Ovary (tissue), 9 donors: Measurements from ENCODE around the gene PSMC3. TPM values are rescaled to one million over a fixed set of nuclear protein-coding genes. Genes with fewer than 3 reads are reported as not detected.
A peak's percentile ranks its signal among the peaks of the same experiment; 100 is the strongest.

Experiments
- DNase-seq, 5 donors: peaks; one replicate each; pipeline ENCODE4 v3.0.0-alpha.2; 2019 to 2020
- H3K27ac ChIP-seq, 2 donors: fragments of 200-600 bp; one replicate each; pipeline versions ENCODE4 v1.5.1 to v1.8.0; 2019 to 2022
- H3K27me3 ChIP-seq: fragments of 200-600 bp; one replicate; pipeline ENCODE4 v1.8.0; 2022
- H3K36me3 ChIP-seq: fragments of 200-600 bp; sonication (generic); one replicate; pipeline ENCODE4 v1.5.1; 2019
- H3K4me1 ChIP-seq: one replicate; pipeline ENCODE4 v1.8.1; 2013; ENCODE audit warnings: mild to moderate bottlenecking, moderate library complexity; ENCODE audit not compliant: insufficient read depth
- H3K4me3 ChIP-seq: fragments of 200-600 bp; sonication (generic); one replicate; pipeline ENCODE4 v1.5.1; 2017
- H3K9me3 ChIP-seq, 2 donors: fragments of 200-600 bp in 1 of 2; sonication (generic) in 1 of 2; one replicate each; pipeline versions ENCODE4 v1.5.1 to v1.8.1; 2013 to 2019; ENCODE audit warnings: mild to moderate bottlenecking in 1 of 2, moderate library complexity in 1 of 2
- EP300 ChIP-seq: sonication (generic); formaldehyde crosslinking; IDR thresholded peaks from one replicate; pipeline ENCODE4 v1.6.1; 2017; ENCODE audit warnings: antibody characterized with exemption
- POLR2A ChIP-seq: fragments of 450-650 bp; IDR thresholded peaks from one replicate; pipeline ENCODE4 v1.6.1; 2017; ENCODE audit warnings: antibody characterized with exemption, mild to moderate bottlenecking, moderate library complexity
- WGBS, 3 donors: extraction: QIAGEN DNeasy Blood & Tissue Kit in 1 of 3; methylation state at CpG; one replicate each; pipeline versions ENCODE4 v1.1.5 to v1.1.7; 2013 to 2017; 5-methylcytosine and 5-hydroxymethylcytosine counted together
- intact Hi-C, 4 donors: fragments of 100-400 bp; cut with DNase I; formaldehyde crosslinking; loops; one replicate each; pipeline versions ENCODE4 v1.11.0 to v1.15.1; 2022 to 2023
- polyA plus RNA-seq, 2 donors: library from polyadenylated mRNA; stranded (reverse); fragments of 200-250 nt in 1 of 2; fragments of 350-450 nt in 1 of 2; fragmentation: Illumina TruSeq in 1 of 2; extraction: RNeasy Lipid Tissue Mini Kit (QIAGEN cat#74804) in 1 of 2; gene quantifications; one replicate each; pipeline ENCODE4 v1.2.3, GENCODE V29; 2013 to 2014
- total RNA-seq, 7 donors: library from RNA; depleted of rRNA in 2 of 7; stranded (reverse); fragments of >200 nt in 2 of 7; fragmentation: NEBNext Ultra II Directional in 3 of 7; extraction: Animal tissue kit (Norgen Biotek cat#: 25700) in 3 of 7; gene quantifications; one replicate each; pipeline versions ENCODE4 v1.1.0 to v1.2.4, GENCODE V29; 2016 to 2023
- TF ChIP-seq, protein P1 (sequence below), 3 donors: fragments of 450-650 bp in 2 of 3; fragments of 200-600 bp in 1 of 3; IDR thresholded peaks; one replicate each; pipeline versions ENCODE4 v1.5.1 to v1.8.0; 2016 to 2022; ENCODE audit warnings: antibody characterized with exemption in 3 of 3, mild to moderate bottlenecking in 1 of 3
- donor health status: DM: no; HTN: no; CAD: no; lungs with moderate emphysema.
- donor health status: DM: no; HTN: no; CAD: no.
- donor health status: Bipolar disorder and iron deficiency.
- donor health status: DM: yes; HTN: yes; CAD: no.
- donor health status: DM: no; HTN: no; CAD: no.
- donor health status: DM: yes; HTN: yes; CAD: no.

The PSMC3 gene
- total and polyA plus RNA-seq, 9 donors, result 60.7 to 267 (median 87.2) TPM

GRCh38 chr11:47415949-47416472 lies 10.2 kb downstream of the PSMC3 start:
- intact Hi-C loops, result loop anchor here in 1 of 4 donors (10.0 kb wide), 1 partner anchor 231 kb away; the partner anchor contains the start of gene PACSIN3
- H3K27ac ChIP-seq, result peak overlapping the region; percentile 41 to 72
- H3K4me1 ChIP-seq, result no peaks in the 10 kb centered on the region
- DNase-seq, result peak; percentile 84 to 91 (median 87)
- 5 to 10% (median 7%) methylated on average over 13 of the region's 13 CpGs for WGBS, 3 donors
- H3K27me3 ChIP-seq, result no peaks in the 10 kb centered on the region
- no peaks in the 10 kb centered on the region for H3K36me3 ChIP-seq
- H3K4me3 ChIP-seq, result no peak overlapping the region
- no peak for TF ChIP-seq EP300
- TF ChIP-seq, protein P1, sequence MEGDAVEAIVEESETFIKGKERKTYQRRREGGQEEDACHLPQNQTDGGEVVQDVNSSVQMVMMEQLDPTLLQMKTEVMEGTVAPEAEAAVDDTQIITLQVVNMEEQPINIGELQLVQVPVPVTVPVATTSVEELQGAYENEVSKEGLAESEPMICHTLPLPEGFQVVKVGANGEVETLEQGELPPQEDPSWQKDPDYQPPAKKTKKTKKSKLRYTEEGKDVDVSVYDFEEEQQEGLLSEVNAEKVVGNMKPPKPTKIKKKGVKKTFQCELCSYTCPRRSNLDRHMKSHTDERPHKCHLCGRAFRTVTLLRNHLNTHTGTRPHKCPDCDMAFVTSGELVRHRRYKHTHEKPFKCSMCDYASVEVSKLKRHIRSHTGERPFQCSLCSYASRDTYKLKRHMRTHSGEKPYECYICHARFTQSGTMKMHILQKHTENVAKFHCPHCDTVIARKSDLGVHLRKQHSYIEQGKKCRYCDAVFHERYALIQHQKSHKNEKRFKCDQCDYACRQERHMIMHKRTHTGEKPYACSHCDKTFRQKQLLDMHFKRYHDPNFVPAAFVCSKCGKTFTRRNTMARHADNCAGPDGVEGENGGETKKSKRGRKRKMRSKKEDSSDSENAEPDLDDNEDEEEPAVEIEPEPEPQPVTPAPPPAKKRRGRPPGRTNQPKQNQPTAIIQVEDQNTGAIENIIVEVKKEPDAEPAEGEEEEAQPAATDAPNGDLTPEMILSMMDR (IDR thresholded peaks at IDR 0.05), result no peak
- TF ChIP-seq POLR2A, result no peak
- no peaks in the 10 kb centered on the region for H3K9me3 ChIP-seq

GRCh38 chr11:47415091-47415854 lies 11.0 kb downstream of the PSMC3 start:
- peak overlapping the region; percentile 41 to 72 for H3K27ac ChIP-seq
- H3K9me3 ChIP-seq, result no peaks in the 10 kb centered on the region
- no peaks in the 10 kb centered on the region for H3K4me1 ChIP-seq
- no peaks in the 10 kb centered on the region for H3K36me3 ChIP-seq
- DNase-seq, result peak in 1 of 5 donors; percentile 36
- intact Hi-C loops, result loop anchor here in 1 of 4 donors (10.0 kb wide), 1 partner anchor 230 kb away; the partner anchor contains the start of gene PACSIN3
- no peak overlapping the region for H3K4me3 ChIP-seq
- TF ChIP-seq POLR2A, result no peak
- no peak for TF ChIP-seq EP300
- TF ChIP-seq, protein P1 (IDR thresholded peaks at IDR 0.05), result no peak
- H3K27me3 ChIP-seq, result no peaks in the 10 kb centered on the region
- WGBS, 3 donors, result 70 to 78% (median 72%) methylated on average over 30 to 31 of the region's 31 CpGs

- TF ChIP-seq POLR2A, result no peak
- TF ChIP-seq, protein P1 (IDR thresholded peaks at IDR 0.05), result no peak
- no peak for TF ChIP-seq EP300
- H3K27ac ChIP-seq, result no peak overlapping the region
- intact Hi-C loops, result loop anchor here in 1 of 4 donors (10.0 kb wide), 1 partner anchor 230 kb away; the partner anchor contains the start of gene PACSIN3
- no peaks in the 10 kb centered on the region for H3K4me1 ChIP-seq
- DNase-seq, result no peak
- no peaks in the 10 kb centered on the region for H3K36me3 ChIP-seq
- no peaks in the 10 kb centered on the region for H3K9me3 ChIP-seq
- H3K4me3 ChIP-seq, result no peak overlapping the region
- 84 to 92% (median 88%) methylated on average over 13 to 19 of the region's 19 CpGs for WGBS, 3 donors
- H3K27me3 ChIP-seq, result no peaks in the 10 kb centered on the region
Measured at GRCh38 chr11:47414685-47415070, 11.6 kb downstream of the PSMC3 start.

- H3K27ac ChIP-seq, result peak overlapping the region in 1 of 2 donors; percentile 12
- 30 to 42% (median 31%) methylated on average over 16 of the region's 16 CpGs for WGBS, 3 donors
- no peaks in the 10 kb centered on the region for H3K9me3 ChIP-seq
- TF ChIP-seq POLR2A (no peak), EP300 (no peak)
- TF ChIP-seq, protein P1 (IDR thresholded peaks at IDR 0.05), result no peak
- H3K36me3 ChIP-seq, result no peaks in the 10 kb centered on the region
- no peaks in the 10 kb centered on the region for H3K27me3 ChIP-seq
- H3K4me3 ChIP-seq, result no peak overlapping the region
- DNase-seq, result peak in 3 of 5 donors; percentile 54 to 70 (median 66)
- intact Hi-C loops, result loop anchor here in 1 of 4 donors (10.0 kb wide), 1 partner anchor 229 kb away; the partner anchor contains the start of gene PACSIN3
- H3K4me1 ChIP-seq, result peaks cover 1% of the 10 kb centered on the region
Measured at GRCh38 chr11:47413908-47414684, 12.1 kb downstream of the PSMC3 start.
